GM12878 (cell line): ENCODE data around the gene B3GAT1. TPM values are rescaled to one million over a fixed set of nuclear protein-coding genes. Genes with fewer than 3 reads are reported as not detected.

Experiments used
- ATAC-seq: fragments of 200-7000 bp; cut with Tn5 transposase; 3 replicates; pipeline ENCODE4 v1.9.1; 2020; ENCODE audit warnings: mild to moderate bottlenecking, moderate library complexity
- BruUV-seq: library from RNA; stranded (reverse); fragments of 400-500 nt; replicated peaks from 2 replicates; lab custom pipeline; 2021; lab: Mats Ljungman, UMichigan
- CTCF ChIA-PET: fragments of 300-600 bp; sonication (Branson Sonifier 250); formaldehyde crosslinking; extraction: SDS; loops from one replicate; lab custom pipeline; 2021; ENCODE audit warnings: inconsistent platforms; lab: Yijun Ruan, JAX
- POLR2A ChIA-PET: fragments of 350-600 bp; formaldehyde crosslinking; extraction: SDS; loops from one replicate; lab custom pipeline; 2021; ENCODE audit warnings: inconsistent platforms; lab: Charles Lee
- RAD21 ChIA-PET: fragments of 300-600 bp; sonication (Branson Sonifier 250); formaldehyde crosslinking; loops from one replicate; lab custom pipeline; 2023; ENCODE audit warnings: antibody characterized with exemption; ENCODE audit not compliant: unreplicated experiment; lab: Charles Lee
- SMC1A ChIA-PET: fragments of 300-600 bp; sonication (Branson Sonifier 250); formaldehyde crosslinking; loops from one replicate; lab custom pipeline; 2023; ENCODE audit not compliant: unreplicated experiment, uncharacterized antibody; lab: Charles Lee
- DNase-seq: peaks from one replicate; pipeline ENCODE4 v3.0.0-alpha.2; 2011; ENCODE audit warnings: low read depth, low spot score
- FAIRE-seq: peaks from 3 replicates; lab custom pipeline; 2011; peaks lifted over from hg19 to GRCh38; lab: Jason Lieb, UNC
- H2AFZ ChIP-seq: 2 replicates; pipeline ENCODE4 v1.6.0; 2011; ENCODE audit warnings: low read depth, low read length, control low read depth; ENCODE audit not compliant: control insufficient read depth
- H3K27ac ChIP-seq: 2 replicates; pipeline ENCODE4 v1.5.1; 2011; ENCODE audit warnings: control low read depth; ENCODE audit not compliant: control insufficient read depth, insufficient read depth
- H3K27me3 ChIP-seq, 2 experiments: replicated peaks in 1 of 2; 2 replicates each; pipeline versions ENCODE4 v1.6.0 to v1.6.1; 2011; ENCODE audit warnings: low read length in 1 of 2; ENCODE audit not compliant: control insufficient read depth in 2 of 2, insufficient read depth in 2 of 2
- H3K36me3 ChIP-seq, 2 experiments: 2 replicates each; pipeline ENCODE4 v1.5.1; 2011; ENCODE audit warnings: low read length in 1 of 2; ENCODE audit not compliant: control insufficient read depth in 2 of 2, insufficient read depth in 2 of 2
- H3K4me1 ChIP-seq: 2 replicates; pipeline ENCODE4 v1.6.1; 2011; ENCODE audit warnings: mild to moderate bottlenecking, low read length, moderate library complexity, mixed read lengths; ENCODE audit not compliant: control insufficient read depth, insufficient read depth
- H3K4me2 ChIP-seq: 2 replicates; pipeline ENCODE4 v1.6.0; 2011; ENCODE audit warnings: control low read depth; ENCODE audit not compliant: control insufficient read depth, insufficient read depth
- H3K4me3 ChIP-seq: fragments of 200-600 bp; sonication (generic); 2 replicates; pipeline ENCODE4 v1.5.1; 2016
- H3K79me2 ChIP-seq: 2 replicates; pipeline ENCODE4 v1.6.0; 2011; ENCODE audit warnings: low read length; ENCODE audit not compliant: control insufficient read depth, insufficient read depth
- H3K9ac ChIP-seq: 2 replicates; pipeline ENCODE4 v1.8.0; 2011; ENCODE audit warnings: low read length, control low read depth, mixed read lengths; ENCODE audit not compliant: control insufficient read depth, insufficient read depth
- H3K9me3 ChIP-seq: replicated peaks from 3 replicates; pipeline ENCODE4 v1.5.1; 2011; ENCODE audit warnings: mild to moderate bottlenecking, low read length; ENCODE audit not compliant: control insufficient read depth, insufficient read depth
- H4K20me1 ChIP-seq: 2 replicates; pipeline ENCODE4 v1.6.0; 2011; ENCODE audit not compliant: control insufficient read depth, insufficient read depth
- JUNB ChIP-seq: IDR thresholded peaks from 2 replicates; pipeline ENCODE4 v1.6.1; 2016; ENCODE audit warnings: antibody characterized with exemption, mild to moderate bottlenecking
- MEF2B ChIP-seq: fragments of 450-650 bp; IDR thresholded peaks from 2 replicates; pipeline ENCODE4 v1.6.1; 2018; ENCODE audit warnings: mild to moderate bottlenecking, moderate library complexity; ENCODE audit not compliant: partially characterized antibody, poor library complexity, severe bottlenecking
- POLR2AphosphoS2 ChIP-seq: IDR thresholded peaks from 2 replicates; pipeline ENCODE4 v1.6.1; 2011; ENCODE audit warnings: low read depth, mild to moderate bottlenecking, low read length, improper control_type of control experiment, moderate library complexity
- RAD21 ChIP-seq: IDR thresholded peaks from 2 replicates; pipeline ENCODE4 v1.6.1; 2011; ENCODE audit warnings: mild to moderate bottlenecking, low read depth, low read length, moderate library complexity; ENCODE audit not compliant: insufficient read depth
- RELA ChIP-seq: fragments of 450-650 bp; IDR thresholded peaks from 2 replicates; pipeline ENCODE4 v1.8.0; 2014; ENCODE audit warnings: borderline replicate concordance; ENCODE audit not compliant: partially characterized antibody
- TAF1 ChIP-seq: IDR thresholded peaks from 2 replicates; pipeline ENCODE4 v1.6.1; 2011; ENCODE audit warnings: mild to moderate bottlenecking, low read depth, low read length, borderline replicate concordance
- ZNF207 ChIP-seq: fragments of 450-650 bp; IDR thresholded peaks from 2 replicates; pipeline ENCODE4 v1.6.1; 2014; ENCODE audit warnings: antibody characterized with exemption, mild to moderate bottlenecking, borderline replicate concordance
- ZNF274 ChIP-seq: IDR thresholded peaks from one replicate; pipeline ENCODE4 v1.8.0; 2011; ENCODE audit not compliant: insufficient read length, insufficient read depth
- ZZZ3 ChIP-seq: IDR thresholded peaks from 2 replicates; pipeline ENCODE4 v1.6.1; 2011; ENCODE audit warnings: low read depth; ENCODE audit not compliant: control insufficient read depth, insufficient read length
- WGBS: methylation state at CpG from one replicate; pipeline ENCODE4 v1.1.6; 2016; ENCODE audit warnings: low lambda C conversion rate; ENCODE audit not compliant: insufficient replicate concordance, insufficient coverage; ENCODE audit errors: missing lambda C conversion rate; 5-methylcytosine and 5-hydroxymethylcytosine counted together
- in situ Hi-C: fragments of 300-500 bp; cut with MboI; formaldehyde crosslinking; loops from 9 replicates; pipeline ENCODE4 v1.14.3; 2018; ENCODE audit warnings: mixed read lengths
- intact Hi-C: fragments of 100-400 bp; cut with micrococcal nuclease; formaldehyde crosslinking; loops from one replicate; pipeline ENCODE4 v1.14.2; 2022; ENCODE audit not compliant: unreplicated experiment
- polyA plus RNA-seq, 11 experiments: library from polyadenylated mRNA; depleted of rRNA in 4 of 11; unstranded in 6 of 11; stranded (reverse) in 5 of 11; fragments of >200 nt; fragmentation: Nextera tagmentation in 4 of 11; fragmentation: Illumina TruSeq in 1 of 11; extraction: Ambion mirVana in 4 of 11; extraction: Trizol in 1 of 11; gene quantifications; 1 replicate in 1 of 11; 2 replicates in 10 of 11; pipeline versions ENCODE4 v1.2.1 to v1.2.3, GENCODE V29; 2011 to 2016; ENCODE audit warnings: inconsistent platforms in 2 of 11, missing spikeins in 2 of 11, low read depth in 1 of 11
- total RNA-seq, 4 experiments: library from RNA; depleted of rRNA in 3 of 4; stranded (reverse); fragments of >200 nt in 3 of 4; fragmentation: Illumina TruSeq in 1 of 4; extraction: Trizol in 1 of 4; gene quantifications; 2 replicates each; pipeline versions ENCODE4 v1.2.1 to v1.2.3, GENCODE V29; 2013 to 2021
- TF ChIP-seq, protein P1 (sequence below): fragments of 450-650 bp; IDR thresholded peaks from 2 replicates; pipeline ENCODE4 v1.6.1; 2017; ENCODE audit warnings: low read depth, mild to moderate bottlenecking, moderate library complexity
- TF ChIP-seq, protein P2 (sequence below): fragments of 450-650 bp; formaldehyde crosslinking; IDR thresholded peaks from 2 replicates; pipeline ENCODE4 v1.4.0; 2022; ENCODE audit warnings: mild to moderate bottlenecking, moderate library complexity
- TF ChIP-seq, protein P3 (sequence below): fragments of 450-650 bp; IDR thresholded peaks from 2 replicates; pipeline ENCODE4 v1.6.1; 2016; ENCODE audit warnings: mild to moderate bottlenecking, moderate library complexity, borderline replicate concordance
- TF ChIP-seq, protein P4 (sequence below): IDR thresholded peaks from 2 replicates; pipeline ENCODE4 v1.6.1; 2012; ENCODE audit warnings: low read depth, low read length, improper control_type of control experiment

The B3GAT1 gene
- total and polyA plus RNA-seq, 10 of the 15 experiments (the other 5 are each of a cell fraction or from before 2014, with no cell fraction given): 0.05 TPM; not detected in 9

DNA sequence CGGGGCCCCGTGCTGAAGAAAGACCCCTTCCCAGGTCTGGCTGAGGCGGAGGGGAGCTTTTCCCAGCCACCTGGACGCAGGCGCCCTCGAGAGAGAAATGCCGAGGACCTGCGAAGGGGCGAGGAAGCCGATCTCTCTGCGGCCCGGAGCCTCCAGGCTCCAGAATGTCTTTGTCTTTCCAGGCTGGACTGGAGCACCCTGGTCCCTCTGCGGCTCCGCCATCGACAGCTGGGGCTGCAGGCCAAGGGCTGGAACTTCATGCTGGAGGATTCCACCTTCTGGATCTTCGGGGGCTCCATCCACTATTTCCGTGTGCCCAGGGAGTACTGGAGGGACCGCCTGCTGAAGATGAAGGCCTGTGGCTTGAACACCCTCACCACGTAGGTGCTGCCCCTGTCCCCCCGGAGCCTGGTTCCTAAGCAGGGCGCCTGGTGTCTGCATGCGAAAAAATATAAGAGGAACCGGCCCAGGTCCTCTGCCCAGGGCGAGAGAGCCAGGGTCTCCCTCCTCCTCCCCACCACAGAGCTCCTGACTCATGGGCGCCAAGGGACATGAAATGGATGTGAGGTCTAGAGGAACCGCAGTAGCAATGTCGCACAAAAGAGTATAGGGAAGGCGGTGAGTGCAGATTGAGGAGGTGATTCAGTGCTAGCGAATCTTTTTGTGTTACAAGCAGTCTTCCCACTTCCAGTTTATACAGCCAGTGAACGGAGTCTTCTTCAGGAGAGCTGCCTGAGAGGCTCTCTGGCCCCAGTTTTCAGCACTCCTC is 69.3 kb downstream of the B3GAT1 start:
- no peaks in the 10 kb centered on the region for H3K79me2 ChIP-seq
- ChIA-PET SMC1A (no interaction called here), CTCF (no interaction called here), RAD21 (no interaction called here), POLR2A (no interaction called here)
- no peak overlapping the region for H3K4me3 ChIP-seq
- FAIRE-seq (no peak), ATAC-seq (no peak), DNase-seq (no peak)
- 71% methylated on average over 28 of the region's 30 CpGs for WGBS
- H3K4me1 ChIP-seq: no peaks in the 10 kb centered on the region
- H4K20me1 ChIP-seq: no peaks in the 10 kb centered on the region; the same call in 1 of the 2 replicates
- H3K9me3 ChIP-seq: no peaks in the 10 kb centered on the region
- no peak overlapping the region for H3K4me2 ChIP-seq
- H3K27me3 ChIP-seq: no peaks in the 10 kb centered on the region; a peak in 2 of 4 replicates
- no TSS peak for BruUV-seq
- no peaks in the 10 kb centered on the region for H3K36me3 ChIP-seq
- intact Hi-C loops: no loop called here
- H2AFZ ChIP-seq: no peak overlapping the region
- no peak overlapping the region for H3K9ac ChIP-seq
- in situ Hi-C loops: no loop called here
- no peak overlapping the region for H3K27ac ChIP-seq
- TF ChIP-seq, protein P1, sequence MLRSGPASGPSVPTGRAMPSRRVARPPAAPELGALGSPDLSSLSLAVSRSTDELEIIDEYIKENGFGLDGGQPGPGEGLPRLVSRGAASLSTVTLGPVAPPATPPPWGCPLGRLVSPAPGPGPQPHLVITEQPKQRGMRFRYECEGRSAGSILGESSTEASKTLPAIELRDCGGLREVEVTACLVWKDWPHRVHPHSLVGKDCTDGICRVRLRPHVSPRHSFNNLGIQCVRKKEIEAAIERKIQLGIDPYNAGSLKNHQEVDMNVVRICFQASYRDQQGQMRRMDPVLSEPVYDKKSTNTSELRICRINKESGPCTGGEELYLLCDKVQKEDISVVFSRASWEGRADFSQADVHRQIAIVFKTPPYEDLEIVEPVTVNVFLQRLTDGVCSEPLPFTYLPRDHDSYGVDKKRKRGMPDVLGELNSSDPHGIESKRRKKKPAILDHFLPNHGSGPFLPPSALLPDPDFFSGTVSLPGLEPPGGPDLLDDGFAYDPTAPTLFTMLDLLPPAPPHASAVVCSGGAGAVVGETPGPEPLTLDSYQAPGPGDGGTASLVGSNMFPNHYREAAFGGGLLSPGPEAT: no peak
- no peak for TF ChIP-seq TAF1
- no peak for TF ChIP-seq RELA
- TF ChIP-seq POLR2AphosphoS2: no peak
- TF ChIP-seq RAD21: no peak
- TF ChIP-seq, protein P2, sequence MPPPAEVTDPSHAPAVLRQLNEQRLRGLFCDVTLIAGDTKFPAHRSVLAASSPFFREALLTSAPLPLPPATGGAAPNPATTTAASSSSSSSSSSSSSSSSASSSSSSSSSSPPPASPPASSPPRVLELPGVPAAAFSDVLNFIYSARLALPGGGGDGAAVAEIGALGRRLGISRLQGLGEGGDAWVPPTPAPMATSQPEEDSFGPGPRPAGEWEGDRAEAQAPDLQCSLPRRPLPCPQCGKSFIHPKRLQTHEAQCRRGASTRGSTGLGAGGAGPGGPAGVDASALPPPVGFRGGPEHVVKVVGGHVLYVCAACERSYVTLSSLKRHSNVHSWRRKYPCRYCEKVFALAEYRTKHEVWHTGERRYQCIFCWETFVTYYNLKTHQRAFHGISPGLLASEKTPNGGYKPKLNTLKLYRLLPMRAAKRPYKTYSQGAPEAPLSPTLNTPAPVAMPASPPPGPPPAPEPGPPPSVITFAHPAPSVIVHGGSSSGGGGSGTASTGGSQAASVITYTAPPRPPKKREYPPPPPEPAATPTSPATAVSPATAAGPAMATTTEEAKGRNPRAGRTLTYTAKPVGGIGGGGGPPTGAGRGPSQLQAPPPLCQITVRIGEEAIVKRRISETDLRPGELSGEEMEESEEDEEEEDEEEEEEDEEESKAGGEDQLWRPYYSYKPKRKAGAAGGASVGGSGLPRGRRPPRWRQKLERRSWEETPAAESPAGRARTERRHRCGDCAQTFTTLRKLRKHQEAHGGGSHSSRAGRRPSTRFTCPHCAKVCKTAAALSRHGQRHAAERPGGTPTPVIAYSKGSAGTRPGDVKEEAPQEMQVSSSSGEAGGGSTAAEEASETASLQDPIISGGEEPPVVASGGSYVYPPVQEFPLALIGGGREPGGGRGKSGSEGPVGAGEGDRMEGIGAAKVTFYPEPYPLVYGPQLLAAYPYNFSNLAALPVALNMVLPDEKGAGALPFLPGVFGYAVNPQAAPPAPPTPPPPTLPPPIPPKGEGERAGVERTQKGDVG: no peak
- TF ChIP-seq JUNB: no peak
- TF ChIP-seq MEF2B: no peak
- TF ChIP-seq ZNF207: no peak
- no peak for TF ChIP-seq ZZZ3
- TF ChIP-seq ZNF274: no peak
- TF ChIP-seq, protein P3, sequence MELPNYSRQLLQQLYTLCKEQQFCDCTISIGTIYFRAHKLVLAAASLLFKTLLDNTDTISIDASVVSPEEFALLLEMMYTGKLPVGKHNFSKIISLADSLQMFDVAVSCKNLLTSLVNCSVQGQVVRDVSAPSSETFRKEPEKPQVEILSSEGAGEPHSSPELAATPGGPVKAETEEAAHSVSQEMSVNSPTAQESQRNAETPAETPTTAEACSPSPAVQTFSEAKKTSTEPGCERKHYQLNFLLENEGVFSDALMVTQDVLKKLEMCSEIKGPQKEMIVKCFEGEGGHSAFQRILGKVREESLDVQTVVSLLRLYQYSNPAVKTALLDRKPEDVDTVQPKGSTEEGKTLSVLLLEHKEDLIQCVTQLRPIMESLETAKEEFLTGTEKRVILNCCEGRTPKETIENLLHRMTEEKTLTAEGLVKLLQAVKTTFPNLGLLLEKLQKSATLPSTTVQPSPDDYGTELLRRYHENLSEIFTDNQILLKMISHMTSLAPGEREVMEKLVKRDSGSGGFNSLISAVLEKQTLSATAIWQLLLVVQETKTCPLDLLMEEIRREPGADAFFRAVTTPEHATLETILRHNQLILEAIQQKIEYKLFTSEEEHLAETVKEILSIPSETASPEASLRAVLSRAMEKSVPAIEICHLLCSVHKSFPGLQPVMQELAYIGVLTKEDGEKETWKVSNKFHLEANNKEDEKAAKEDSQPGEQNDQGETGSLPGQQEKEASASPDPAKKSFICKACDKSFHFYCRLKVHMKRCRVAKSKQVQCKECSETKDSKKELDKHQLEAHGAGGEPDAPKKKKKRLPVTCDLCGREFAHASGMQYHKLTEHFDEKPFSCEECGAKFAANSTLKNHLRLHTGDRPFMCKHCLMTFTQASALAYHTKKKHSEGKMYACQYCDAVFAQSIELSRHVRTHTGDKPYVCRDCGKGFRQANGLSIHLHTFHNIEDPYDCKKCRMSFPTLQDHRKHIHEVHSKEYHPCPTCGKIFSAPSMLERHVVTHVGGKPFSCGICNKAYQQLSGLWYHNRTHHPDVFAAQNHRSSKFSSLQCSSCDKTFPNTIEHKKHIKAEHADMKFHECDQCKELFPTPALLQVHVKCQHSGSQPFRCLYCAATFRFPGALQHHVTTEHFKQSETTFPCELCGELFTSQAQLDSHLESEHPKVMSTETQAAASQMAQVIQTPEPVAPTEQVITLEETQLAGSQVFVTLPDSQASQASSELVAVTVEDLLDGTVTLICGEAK: no peak
- TF ChIP-seq, protein P4, sequence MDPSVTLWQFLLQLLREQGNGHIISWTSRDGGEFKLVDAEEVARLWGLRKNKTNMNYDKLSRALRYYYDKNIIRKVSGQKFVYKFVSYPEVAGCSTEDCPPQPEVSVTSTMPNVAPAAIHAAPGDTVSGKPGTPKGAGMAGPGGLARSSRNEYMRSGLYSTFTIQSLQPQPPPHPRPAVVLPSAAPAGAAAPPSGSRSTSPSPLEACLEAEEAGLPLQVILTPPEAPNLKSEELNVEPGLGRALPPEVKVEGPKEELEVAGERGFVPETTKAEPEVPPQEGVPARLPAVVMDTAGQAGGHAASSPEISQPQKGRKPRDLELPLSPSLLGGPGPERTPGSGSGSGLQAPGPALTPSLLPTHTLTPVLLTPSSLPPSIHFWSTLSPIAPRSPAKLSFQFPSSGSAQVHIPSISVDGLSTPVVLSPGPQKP: no peak
